HL-60 (cell line): Measurements from ENCODE around the gene MKLN1.

Source experiments
- GABPA ChIP-seq: IDR thresholded peaks from 2 replicates; pipeline ENCODE4 v1.6.1; 2012; ENCODE audit warnings: low read depth
- POLR2AphosphoS5 ChIP-seq: IDR thresholded peaks from 2 replicates; pipeline ENCODE4 v1.6.1; 2012; ENCODE audit warnings: low read depth
- SPI1 ChIP-seq: IDR thresholded peaks from 2 replicates; pipeline ENCODE4 v1.6.1; 2012; ENCODE audit warnings: low read depth, mild to moderate bottlenecking, borderline replicate concordance
- TF ChIP-seq, protein P1 (sequence below): IDR thresholded peaks from one replicate; pipeline ENCODE4 v1.5.1; 2011; ENCODE audit warnings: low read length, control low read depth, inconsistent platforms; ENCODE audit not compliant: insufficient read depth
- TF ChIP-seq, protein P2 (sequence below): IDR thresholded peaks from 2 replicates; pipeline ENCODE4 v1.6.1; 2012; ENCODE audit warnings: low read depth; ENCODE audit not compliant: insufficient replicate concordance

DNA sequence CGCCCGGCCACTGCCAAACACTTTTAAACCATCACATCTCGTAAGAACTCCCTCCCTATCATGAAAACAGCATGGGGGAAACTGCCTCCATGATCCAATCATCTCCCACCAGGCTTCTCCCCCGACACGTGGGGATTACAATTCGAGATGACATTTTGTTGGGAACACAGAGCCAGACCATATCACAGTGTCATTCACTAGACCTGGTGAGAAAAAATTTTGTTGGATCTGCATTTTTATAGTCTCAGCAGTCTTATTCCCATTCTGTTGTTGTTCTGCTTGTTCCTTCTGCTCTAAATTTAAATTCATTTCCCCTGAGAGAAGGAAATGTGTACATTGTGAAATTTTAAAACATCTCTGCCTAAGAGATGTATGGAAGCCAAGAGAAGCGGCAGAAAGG, 4.8 kb upstream of the MKLN1 start:
- TF ChIP-seq, protein P1, sequence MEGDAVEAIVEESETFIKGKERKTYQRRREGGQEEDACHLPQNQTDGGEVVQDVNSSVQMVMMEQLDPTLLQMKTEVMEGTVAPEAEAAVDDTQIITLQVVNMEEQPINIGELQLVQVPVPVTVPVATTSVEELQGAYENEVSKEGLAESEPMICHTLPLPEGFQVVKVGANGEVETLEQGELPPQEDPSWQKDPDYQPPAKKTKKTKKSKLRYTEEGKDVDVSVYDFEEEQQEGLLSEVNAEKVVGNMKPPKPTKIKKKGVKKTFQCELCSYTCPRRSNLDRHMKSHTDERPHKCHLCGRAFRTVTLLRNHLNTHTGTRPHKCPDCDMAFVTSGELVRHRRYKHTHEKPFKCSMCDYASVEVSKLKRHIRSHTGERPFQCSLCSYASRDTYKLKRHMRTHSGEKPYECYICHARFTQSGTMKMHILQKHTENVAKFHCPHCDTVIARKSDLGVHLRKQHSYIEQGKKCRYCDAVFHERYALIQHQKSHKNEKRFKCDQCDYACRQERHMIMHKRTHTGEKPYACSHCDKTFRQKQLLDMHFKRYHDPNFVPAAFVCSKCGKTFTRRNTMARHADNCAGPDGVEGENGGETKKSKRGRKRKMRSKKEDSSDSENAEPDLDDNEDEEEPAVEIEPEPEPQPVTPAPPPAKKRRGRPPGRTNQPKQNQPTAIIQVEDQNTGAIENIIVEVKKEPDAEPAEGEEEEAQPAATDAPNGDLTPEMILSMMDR, result no peak
- TF ChIP-seq, protein P2, sequence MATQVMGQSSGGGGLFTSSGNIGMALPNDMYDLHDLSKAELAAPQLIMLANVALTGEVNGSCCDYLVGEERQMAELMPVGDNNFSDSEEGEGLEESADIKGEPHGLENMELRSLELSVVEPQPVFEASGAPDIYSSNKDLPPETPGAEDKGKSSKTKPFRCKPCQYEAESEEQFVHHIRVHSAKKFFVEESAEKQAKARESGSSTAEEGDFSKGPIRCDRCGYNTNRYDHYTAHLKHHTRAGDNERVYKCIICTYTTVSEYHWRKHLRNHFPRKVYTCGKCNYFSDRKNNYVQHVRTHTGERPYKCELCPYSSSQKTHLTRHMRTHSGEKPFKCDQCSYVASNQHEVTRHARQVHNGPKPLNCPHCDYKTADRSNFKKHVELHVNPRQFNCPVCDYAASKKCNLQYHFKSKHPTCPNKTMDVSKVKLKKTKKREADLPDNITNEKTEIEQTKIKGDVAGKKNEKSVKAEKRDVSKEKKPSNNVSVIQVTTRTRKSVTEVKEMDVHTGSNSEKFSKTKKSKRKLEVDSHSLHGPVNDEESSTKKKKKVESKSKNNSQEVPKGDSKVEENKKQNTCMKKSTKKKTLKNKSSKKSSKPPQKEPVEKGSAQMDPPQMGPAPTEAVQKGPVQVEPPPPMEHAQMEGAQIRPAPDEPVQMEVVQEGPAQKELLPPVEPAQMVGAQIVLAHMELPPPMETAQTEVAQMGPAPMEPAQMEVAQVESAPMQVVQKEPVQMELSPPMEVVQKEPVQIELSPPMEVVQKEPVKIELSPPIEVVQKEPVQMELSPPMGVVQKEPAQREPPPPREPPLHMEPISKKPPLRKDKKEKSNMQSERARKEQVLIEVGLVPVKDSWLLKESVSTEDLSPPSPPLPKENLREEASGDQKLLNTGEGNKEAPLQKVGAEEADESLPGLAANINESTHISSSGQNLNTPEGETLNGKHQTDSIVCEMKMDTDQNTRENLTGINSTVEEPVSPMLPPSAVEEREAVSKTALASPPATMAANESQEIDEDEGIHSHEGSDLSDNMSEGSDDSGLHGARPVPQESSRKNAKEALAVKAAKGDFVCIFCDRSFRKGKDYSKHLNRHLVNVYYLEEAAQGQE, result no peak
- TF ChIP-seq GABPA (no peak), POLR2AphosphoS5 (no peak), SPI1 (no peak)
